H1 (cell line): Measurements from ENCODE around the gene KLHL1.

Experiments
- CREB1 ChIP-seq: IDR thresholded peaks from 2 replicates; pipeline ENCODE4 v1.6.1; 2012; ENCODE audit warnings: inconsistent platforms
- EZH2 ChIP-seq: fragments of 200-600 bp; sonication (generic); IDR thresholded peaks from 2 replicates; pipeline ENCODE4 v1.7.1; 2012; ENCODE audit warnings: low read depth, mild to moderate bottlenecking, moderate library complexity, low read length, inconsistent platforms; ENCODE audit not compliant: severe bottlenecking
- JUND ChIP-seq: IDR thresholded peaks from 2 replicates; pipeline ENCODE4 v1.6.1; 2011; ENCODE audit warnings: mild to moderate bottlenecking, improper control_type of control experiment, low read length
- POLR2A ChIP-seq, 2 experiments: IDR thresholded peaks; 1 replicate in 1 of 2; 2 replicates in 1 of 2; pipeline ENCODE4 v1.6.1; 2011; ENCODE audit warnings: low read depth in 2 of 2, low read length in 2 of 2, mild to moderate bottlenecking in 2 of 2; ENCODE audit errors: control extremely low read depth in 1 of 2
- RAD21 ChIP-seq, 2 experiments: IDR thresholded peaks in 1 of 2; conservative IDR thresholded peaks in 1 of 2; 2 replicates each; pipeline ENCODE4 v1.6.1; 2011; ENCODE audit warnings: low read depth in 2 of 2, low read length in 2 of 2, improper control_type of control experiment in 1 of 2, inconsistent platforms in 1 of 2, mild to moderate bottlenecking in 1 of 2, moderate library complexity in 1 of 2
- SAP30 ChIP-seq: fragments of 300-600 bp; sonication (generic); IDR thresholded peaks from 2 replicates; pipeline ENCODE4 v1.7.1; 2012; ENCODE audit warnings: low read length, moderate library complexity, mild to moderate bottlenecking, inconsistent platforms; ENCODE audit not compliant: insufficient read depth, insufficient replicate concordance
- ZNF274 ChIP-seq: IDR thresholded peaks from 2 replicates; pipeline ENCODE4 v1.7.0; 2012; ENCODE audit warnings: low read length, borderline replicate concordance; ENCODE audit errors: extremely low read depth
- TF ChIP-seq, protein P1 (sequence below), 3 experiments: IDR thresholded peaks; 1 replicate in 2 of 3; 2 replicates in 1 of 3; pipeline versions ENCODE4 v1.5.1 to v1.6.1; 2011; ENCODE audit warnings: low read length in 3 of 3, mild to moderate bottlenecking in 3 of 3, inconsistent platforms in 2 of 3, low read depth in 1 of 3, moderate library complexity in 1 of 3; ENCODE audit not compliant: insufficient read depth in 1 of 3; ENCODE audit errors: control extremely low read depth in 1 of 3

DNA sequence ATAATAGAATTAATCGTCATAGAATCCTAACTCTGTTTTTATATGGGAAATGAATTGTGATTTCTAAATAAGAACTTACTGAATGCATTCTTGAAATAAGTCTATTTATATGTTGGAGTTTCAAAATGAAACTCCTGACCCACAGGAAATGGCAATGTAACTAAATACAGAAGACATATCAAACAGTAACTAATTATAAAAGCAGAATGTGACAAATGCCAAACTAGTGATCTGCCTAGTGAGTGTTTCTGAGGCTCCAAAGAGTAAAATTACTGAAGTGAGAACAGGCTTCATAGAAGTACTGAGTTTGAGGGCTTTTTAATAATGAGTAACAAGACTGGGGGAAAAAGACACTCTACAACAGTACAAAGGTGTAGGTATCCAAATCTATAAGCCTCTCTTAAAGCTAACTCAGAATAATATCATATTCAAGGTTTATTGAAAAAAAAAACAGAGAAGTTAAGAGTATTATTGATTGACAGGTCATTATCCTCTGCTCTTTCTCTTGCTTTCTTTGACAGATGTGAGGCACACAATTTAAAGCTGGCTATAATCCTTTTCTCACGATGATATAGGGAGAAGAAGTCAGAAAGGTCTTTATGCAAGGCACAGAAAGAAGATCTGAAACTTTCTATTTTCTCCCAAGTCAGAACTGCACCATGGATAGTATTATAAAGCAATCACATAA is 18.1 kb downstream of the KLHL1 start:
- TF ChIP-seq EZH2, result no peak
- TF ChIP-seq CREB1, result no peak
- no peak for TF ChIP-seq ZNF274
- TF ChIP-seq JUND, result no peak
- no peak for TF ChIP-seq POLR2A (IDR thresholded peaks at IDR 0.05; ENCODE audit: control extremely low read depth in 1 of 2, low read depth in 2 of 2, low read length in 2 of 2)
- TF ChIP-seq, protein P1, sequence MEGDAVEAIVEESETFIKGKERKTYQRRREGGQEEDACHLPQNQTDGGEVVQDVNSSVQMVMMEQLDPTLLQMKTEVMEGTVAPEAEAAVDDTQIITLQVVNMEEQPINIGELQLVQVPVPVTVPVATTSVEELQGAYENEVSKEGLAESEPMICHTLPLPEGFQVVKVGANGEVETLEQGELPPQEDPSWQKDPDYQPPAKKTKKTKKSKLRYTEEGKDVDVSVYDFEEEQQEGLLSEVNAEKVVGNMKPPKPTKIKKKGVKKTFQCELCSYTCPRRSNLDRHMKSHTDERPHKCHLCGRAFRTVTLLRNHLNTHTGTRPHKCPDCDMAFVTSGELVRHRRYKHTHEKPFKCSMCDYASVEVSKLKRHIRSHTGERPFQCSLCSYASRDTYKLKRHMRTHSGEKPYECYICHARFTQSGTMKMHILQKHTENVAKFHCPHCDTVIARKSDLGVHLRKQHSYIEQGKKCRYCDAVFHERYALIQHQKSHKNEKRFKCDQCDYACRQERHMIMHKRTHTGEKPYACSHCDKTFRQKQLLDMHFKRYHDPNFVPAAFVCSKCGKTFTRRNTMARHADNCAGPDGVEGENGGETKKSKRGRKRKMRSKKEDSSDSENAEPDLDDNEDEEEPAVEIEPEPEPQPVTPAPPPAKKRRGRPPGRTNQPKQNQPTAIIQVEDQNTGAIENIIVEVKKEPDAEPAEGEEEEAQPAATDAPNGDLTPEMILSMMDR (IDR thresholded peaks at IDR 0.05; ENCODE audit: control extremely low read depth in 1 of 3, insufficient read depth in 1 of 3, low read depth in 1 of 3, low read length in 3 of 3), result no peak
- TF ChIP-seq RAD21 (IDR thresholded peaks at IDR 0.05 in 1 of 2, conservative IDR thresholded peaks at IDR 0.05 in 1 of 2; ENCODE audit: low read depth in 2 of 2, low read length in 2 of 2), result no peak
- TF ChIP-seq SAP30, result no peak
